Epithelial cell of esophagus (primary cell): ENCODE results near the gene INPPL1.

Experiments
- DNase-seq: peaks from one replicate; pipeline ENCODE4 v3.0.0; 2010; ENCODE audit warnings: low read depth
- H3K4me3 ChIP-seq: 2 replicates; pipeline ENCODE4 v1.5.1; 2011; ENCODE audit warnings: mild to moderate bottlenecking, low read length, control low read depth
- TF ChIP-seq, protein P1 (sequence below): IDR thresholded peaks from 2 replicates; pipeline ENCODE4 v1.5.1; 2011; ENCODE audit warnings: low read depth, mild to moderate bottlenecking, low read length, control low read depth, inconsistent platforms; ENCODE audit not compliant: insufficient read depth; ENCODE audit errors: missing control alignments

The INPPL1 gene

GRCh38 chr11:72241291-72241781 lies 16.8 kb downstream of the INPPL1 start:
- no peak for DNase-seq
- TF ChIP-seq, protein P1, sequence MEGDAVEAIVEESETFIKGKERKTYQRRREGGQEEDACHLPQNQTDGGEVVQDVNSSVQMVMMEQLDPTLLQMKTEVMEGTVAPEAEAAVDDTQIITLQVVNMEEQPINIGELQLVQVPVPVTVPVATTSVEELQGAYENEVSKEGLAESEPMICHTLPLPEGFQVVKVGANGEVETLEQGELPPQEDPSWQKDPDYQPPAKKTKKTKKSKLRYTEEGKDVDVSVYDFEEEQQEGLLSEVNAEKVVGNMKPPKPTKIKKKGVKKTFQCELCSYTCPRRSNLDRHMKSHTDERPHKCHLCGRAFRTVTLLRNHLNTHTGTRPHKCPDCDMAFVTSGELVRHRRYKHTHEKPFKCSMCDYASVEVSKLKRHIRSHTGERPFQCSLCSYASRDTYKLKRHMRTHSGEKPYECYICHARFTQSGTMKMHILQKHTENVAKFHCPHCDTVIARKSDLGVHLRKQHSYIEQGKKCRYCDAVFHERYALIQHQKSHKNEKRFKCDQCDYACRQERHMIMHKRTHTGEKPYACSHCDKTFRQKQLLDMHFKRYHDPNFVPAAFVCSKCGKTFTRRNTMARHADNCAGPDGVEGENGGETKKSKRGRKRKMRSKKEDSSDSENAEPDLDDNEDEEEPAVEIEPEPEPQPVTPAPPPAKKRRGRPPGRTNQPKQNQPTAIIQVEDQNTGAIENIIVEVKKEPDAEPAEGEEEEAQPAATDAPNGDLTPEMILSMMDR: no peak
- no peak overlapping the region for H3K4me3 ChIP-seq

DNA sequence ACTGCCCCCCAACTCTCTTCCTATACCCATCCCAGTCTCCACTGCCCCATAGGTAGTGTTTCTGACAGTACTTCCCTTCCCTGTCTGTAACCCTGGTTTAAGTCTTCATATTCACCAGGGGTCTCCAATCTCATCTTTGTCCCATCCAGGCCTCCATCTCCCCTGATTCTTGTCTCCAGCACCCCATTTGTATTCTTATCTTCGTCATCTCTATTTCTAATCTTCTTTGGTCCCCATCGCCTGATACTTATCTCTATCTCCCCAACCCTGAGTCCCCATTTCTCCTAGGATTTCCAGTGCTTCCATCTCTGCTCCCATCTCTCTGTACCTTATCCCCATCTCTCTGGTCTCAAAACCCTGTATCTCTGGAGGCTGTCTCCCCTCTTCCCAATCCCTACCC lies 17.6 kb downstream of the INPPL1 start:
- H3K4me3 ChIP-seq: no peak overlapping the region
- DNase-seq: no peak
- TF ChIP-seq, protein P1: no peak

DNA sequence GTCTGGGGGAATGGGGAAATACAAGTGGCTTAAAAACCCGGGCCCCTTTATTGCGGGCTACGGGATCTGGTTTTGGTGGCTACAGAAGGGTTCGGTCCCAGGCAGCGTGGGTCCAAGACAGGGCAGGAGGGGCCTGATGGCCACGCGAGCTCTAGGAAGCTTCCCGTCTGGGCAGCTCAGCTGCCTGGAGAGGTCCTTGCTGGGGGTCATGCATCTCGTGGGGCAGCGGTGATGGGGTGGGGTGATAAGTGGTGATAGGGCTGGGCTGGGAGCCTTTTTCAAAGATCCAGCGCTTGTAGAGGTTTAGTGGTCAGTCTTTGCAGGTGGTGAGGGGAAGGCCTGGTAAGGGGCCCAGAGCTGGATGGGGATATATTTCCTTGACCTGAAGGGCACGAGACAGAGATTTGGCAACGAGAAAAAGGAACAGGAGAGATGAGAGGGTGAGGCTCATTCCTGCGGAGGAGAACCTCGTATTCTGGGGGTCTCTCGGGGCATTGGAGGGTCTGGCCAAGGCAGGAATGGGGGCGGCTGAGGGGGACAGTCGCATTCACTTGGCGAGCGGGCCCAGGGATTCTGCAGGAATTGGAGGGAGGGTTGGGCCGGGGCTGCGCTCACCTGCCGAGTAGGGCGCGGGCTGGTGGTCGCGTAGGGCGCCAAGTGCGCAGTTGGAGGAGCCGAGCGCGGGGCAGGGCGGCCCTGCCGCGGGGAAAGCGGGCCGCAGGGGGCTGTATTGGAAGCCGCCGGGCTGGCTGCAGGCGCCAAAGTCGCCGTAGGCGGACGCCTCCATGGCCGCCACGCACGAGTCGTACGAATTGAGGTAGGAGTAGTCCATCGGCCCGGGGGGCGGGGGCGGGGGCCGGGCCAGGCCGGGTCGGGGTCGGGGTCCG lies 18.8 kb downstream of the INPPL1 start:
- no peak for DNase-seq
- TF ChIP-seq, protein P1: no peak
- no peak overlapping the region for H3K4me3 ChIP-seq

DNA sequence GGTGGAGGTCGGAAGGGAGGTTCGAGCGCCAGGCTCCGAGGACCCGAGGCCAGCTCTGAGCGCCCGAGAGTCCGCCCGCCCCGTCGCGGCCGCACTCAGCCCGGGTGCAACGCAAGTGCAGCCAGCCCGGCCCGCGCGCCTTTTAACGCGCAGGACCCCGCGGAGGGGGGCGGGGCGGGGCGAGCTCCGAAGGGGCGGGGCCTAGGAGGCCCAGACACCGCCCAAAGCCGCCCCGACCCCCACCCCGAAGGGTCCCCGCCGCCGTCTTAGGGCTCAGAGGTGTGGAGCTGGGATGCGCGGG lies 19.4 kb downstream of the INPPL1 start, which contains the start of gene PHOX2A:
PHOX2A (minus strand) TSS at position 117 of the 301 bp plus-strand sequence. CDS start 172 bp downstream, outside the sequence.
- H3K4me3 ChIP-seq: no peak within 1 kb of the TSS
- DNase-seq: no peak
- TF ChIP-seq, protein P1: no peak

- TF ChIP-seq, protein P1: no peak
- H3K4me3 ChIP-seq: no peak overlapping the region
- DNase-seq: no peak
Observed at GRCh38 chr11:72244361-72245262, 20.0 kb downstream of the INPPL1 start.

DNA sequence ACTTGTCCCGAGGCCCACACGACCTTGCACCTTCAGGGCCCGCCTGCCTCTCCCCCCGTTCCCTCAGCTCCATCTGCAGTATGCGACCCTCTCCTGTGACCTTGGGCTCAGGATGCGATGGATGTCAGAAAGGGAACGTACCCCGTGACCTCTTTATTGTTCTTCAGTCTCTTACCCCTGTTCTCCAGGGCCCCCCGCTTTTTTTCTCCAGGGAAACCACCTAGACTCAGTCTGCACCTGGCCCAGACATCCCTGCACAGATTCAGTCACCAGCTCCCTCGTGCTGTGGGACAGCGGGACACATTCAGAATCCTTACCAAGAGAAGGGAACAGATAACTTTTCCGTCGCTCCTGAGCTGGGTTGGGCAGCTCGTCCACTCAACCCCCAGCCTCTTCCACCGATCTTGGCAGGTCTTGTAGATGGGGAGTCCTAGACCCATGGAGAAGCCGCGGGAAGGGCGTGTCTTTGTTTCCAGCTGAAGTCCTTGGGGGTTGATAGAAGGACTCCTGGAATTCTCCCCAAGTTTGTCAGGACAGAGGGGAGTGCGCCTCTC lies 20.8 kb downstream of the INPPL1 start:
- TF ChIP-seq, protein P1: no peak
- H3K4me3 ChIP-seq: no peak overlapping the region
- DNase-seq: no peak
